Activated naive CD4-positive, alpha-beta T cell treated with Interleukin-2 at 50 U/mL for 16 hours (primary cell): ENCODE measurements around the gene CABP4.

Source experiments
- DNase-seq: peaks from one replicate; pipeline ENCODE4 v3.0.0-alpha.2; 2020

CABP4 gene

GRCh38 chr11:67500484-67500821 lies 45.3 kb downstream of the CABP4 start:
- no peak for DNase-seq

GRCh38 chr11:67500831-67501715 lies 45.9 kb downstream of the CABP4 start:
- DNase-seq, result no peak

- DNase-seq, result no peak
These were observed 46.7 kb downstream of the CABP4 start for GRCh38 chr11:67501854-67502253.

GRCh38 chr11:67502328-67502979 lies 47.3 kb downstream of the CABP4 start:
- DNase-seq, result no peak

GRCh38 chr11:67503119-67504004 lies 48.2 kb downstream of the CABP4 start:
- no peak for DNase-seq

- peak; percentile 44 for DNase-seq
These were observed 49.1 kb downstream of the CABP4 start for GRCh38 chr11:67504005-67504949.

GRCh38 chr11:67504950-67505581 lies 49.9 kb downstream of the CABP4 start, which contains the start of gene PITPNM1:
Gene PITPNM1 (minus strand): TSS chr11:67505363. CDS start chr11:67504180, 1,183 bp downstream.
- DNase-seq, result peak; percentile 74

- peak; percentile 92 for DNase-seq
These were observed 50.6 kb downstream of the CABP4 start for GRCh38 chr11:67505605-67506396.

GRCh38 chr11:67506426-67507051 lies 51.4 kb downstream of the CABP4 start:
- no peak for DNase-seq

- DNase-seq, result no peak
These were observed 52.2 kb downstream of the CABP4 start for GRCh38 chr11:67507242-67507863.

GRCh38 chr11:67507864-67508485 lies 52.8 kb downstream of the CABP4 start, which contains the start of gene CDK2AP2:
Gene CDK2AP2 (minus strand): TSS chr11:67508162. CDS start chr11:67508082, 80 bp downstream.
- DNase-seq, result peak; percentile 99

- peak; percentile 98 for DNase-seq
These were observed 53.5 kb downstream of the CABP4 start for GRCh38 chr11:67508486-67509121.

GRCh38 chr11:67510023-67510345 lies 54.8 kb downstream of the CABP4 start:
- DNase-seq, result no peak
